Hair follicle dermal papilla cell (primary cell): ENCODE measurements around the gene STEAP1B. TPM values are rescaled to one million over a fixed set of nuclear protein-coding genes. Genes with fewer than 3 reads are reported as not detected.

Experiments
- total RNA-seq: library from RNA; depleted of rRNA; stranded (reverse); fragments of >200 nt; gene quantifications from 2 replicates; pipeline ENCODE4 v1.2.3, GENCODE V29; 2012

The STEAP1B gene
- total RNA-seq, result 11.4 and 16.2 TPM in 2 replicates

DNA sequence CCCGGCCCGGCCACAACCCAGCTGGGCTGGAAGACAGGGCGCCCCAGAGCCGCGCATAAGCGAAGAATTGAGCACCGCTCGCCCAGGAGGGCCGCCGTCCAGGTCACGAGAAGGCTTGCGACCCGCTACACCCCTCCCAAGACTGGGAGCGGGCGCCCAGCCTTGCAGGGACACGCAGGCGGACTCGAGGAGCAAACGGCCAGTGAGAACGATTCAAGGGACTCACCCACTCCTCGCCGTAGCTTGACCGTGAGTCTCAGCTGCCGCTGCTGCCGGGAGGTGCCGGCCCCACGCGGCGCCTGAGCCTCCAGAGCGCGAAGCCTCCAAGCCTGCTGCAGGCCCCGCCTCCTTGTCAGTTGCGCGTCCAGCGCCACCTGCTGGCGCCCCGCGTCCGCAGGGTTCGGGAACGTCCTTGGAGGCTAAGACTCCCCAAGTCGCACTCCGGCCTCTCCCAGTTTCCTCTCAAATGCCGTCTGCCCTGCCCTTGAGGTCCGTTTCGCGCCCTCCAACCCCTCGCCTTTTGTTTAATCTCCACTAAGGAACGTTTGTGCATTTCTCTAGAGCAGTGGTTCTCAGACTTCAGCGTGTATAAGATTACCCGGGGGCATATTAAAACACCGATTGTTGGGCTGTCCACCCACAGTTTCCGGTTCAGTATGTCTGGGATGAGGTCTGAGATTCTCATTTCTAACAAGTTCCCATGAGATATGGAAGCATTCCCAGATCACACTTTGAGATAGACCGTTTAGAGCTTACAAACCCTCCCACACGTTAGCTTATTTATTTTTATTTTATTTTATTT is at the start of gene STEAP1B:
TSS of gene STEAP1B (minus strand) at position 301 of the 802 bp plus-strand sequence. CDS start 5,333 bp downstream, outside the sequence.

Other genes starting within 250 kb of the STEAP1B start
- 0.49 and 0.85 TPM in 2 replicates for gene RAPGEF5, start 143.0 kb downstream of the STEAP1B start, total RNA-seq
- 20.2 and 32.3 TPM in 2 replicates for gene IL6, start 227.0 kb upstream of the STEAP1B start, total RNA-seq